ENCODE measurements around the gene POLR1C. TPM values are rescaled to one million over a fixed set of nuclear protein-coding genes. Genes with fewer than 3 reads are reported as not detected.
"Not testable (repeated sequence)": the region's sequence is repeated elsewhere in the genome, so short reads cannot be mapped to it uniquely, and the experiment has no call there.

Gene POLR1C
- total RNA-seq, 1 donor from 2014 or later = 14.7 TPM

DNA sequence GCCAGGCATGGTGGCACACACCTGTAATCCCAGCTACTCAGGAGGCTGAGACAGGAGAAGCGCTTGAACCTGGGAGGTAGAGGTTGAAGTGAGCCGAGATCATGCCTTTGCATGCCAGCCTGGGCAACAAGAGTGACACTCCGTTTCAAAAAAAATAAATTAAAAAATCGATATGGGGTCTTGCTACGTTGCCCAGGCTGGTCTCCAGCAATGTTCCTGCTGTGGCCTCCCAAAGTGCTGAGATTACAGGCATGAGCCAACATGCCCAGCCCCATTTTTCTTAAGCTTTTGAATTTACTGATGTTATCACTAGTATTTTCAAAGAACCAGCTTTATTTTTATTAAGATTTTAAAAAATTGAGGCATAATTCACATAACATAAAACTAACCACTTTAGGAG, 23.6 kb downstream of the POLR1C start:
- H3K4me3 ChIP-seq = no peak overlapping the region
- H3K4me1 ChIP-seq = no peaks in the 10 kb centered on the region
- no peaks in the 10 kb centered on the region for H3K9me3 ChIP-seq (replicated peaks)
- DNase-seq = no peak
- peaks cover 80% of the 10 kb centered on the region for H3K36me3 ChIP-seq
- H3K27ac ChIP-seq (replicated peaks) = no peak overlapping the region
- no peaks in the 10 kb centered on the region for H3K27me3 ChIP-seq (ENCODE audit: low read depth)
- intact Hi-C loops (cut with micrococcal nuclease) = no loop called here
- TF ChIP-seq, protein P1, sequence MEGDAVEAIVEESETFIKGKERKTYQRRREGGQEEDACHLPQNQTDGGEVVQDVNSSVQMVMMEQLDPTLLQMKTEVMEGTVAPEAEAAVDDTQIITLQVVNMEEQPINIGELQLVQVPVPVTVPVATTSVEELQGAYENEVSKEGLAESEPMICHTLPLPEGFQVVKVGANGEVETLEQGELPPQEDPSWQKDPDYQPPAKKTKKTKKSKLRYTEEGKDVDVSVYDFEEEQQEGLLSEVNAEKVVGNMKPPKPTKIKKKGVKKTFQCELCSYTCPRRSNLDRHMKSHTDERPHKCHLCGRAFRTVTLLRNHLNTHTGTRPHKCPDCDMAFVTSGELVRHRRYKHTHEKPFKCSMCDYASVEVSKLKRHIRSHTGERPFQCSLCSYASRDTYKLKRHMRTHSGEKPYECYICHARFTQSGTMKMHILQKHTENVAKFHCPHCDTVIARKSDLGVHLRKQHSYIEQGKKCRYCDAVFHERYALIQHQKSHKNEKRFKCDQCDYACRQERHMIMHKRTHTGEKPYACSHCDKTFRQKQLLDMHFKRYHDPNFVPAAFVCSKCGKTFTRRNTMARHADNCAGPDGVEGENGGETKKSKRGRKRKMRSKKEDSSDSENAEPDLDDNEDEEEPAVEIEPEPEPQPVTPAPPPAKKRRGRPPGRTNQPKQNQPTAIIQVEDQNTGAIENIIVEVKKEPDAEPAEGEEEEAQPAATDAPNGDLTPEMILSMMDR (IDR thresholded peaks at IDR 0.05; ENCODE audit: borderline replicate concordance) = no peak

GRCh38 chr6:43541774-43542471, 25.0 kb downstream of the POLR1C start:
- H3K36me3 ChIP-seq = peaks cover 82% of the 10 kb centered on the region
- H3K27ac ChIP-seq (replicated peaks) = no peak overlapping the region

DNA sequence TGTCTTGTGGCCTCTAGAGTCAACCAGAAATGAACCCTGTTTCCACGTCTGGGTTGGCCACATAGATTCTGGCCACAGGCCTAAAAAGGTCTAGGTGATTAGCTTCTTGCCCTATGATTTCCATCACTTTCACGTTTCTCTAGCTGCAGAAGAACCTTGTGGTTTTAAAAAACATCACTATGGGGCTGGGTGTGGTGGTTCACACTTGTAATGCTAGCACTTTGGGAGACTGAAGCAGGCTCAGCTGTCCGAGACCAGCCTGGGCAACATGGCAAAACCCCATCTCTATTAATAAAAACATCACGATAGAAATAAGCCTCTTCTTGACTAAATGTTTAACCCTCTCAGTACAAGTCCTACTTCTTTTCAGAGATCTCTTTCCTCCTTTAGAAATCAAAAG, 27.6 kb downstream of the POLR1C start:
- no peaks in the 10 kb centered on the region for H3K27me3 ChIP-seq (ENCODE audit: low read depth)
- H3K36me3 ChIP-seq = peaks cover 93% of the 10 kb centered on the region
- no peaks in the 10 kb centered on the region for H3K9me3 ChIP-seq (replicated peaks)
- H3K27ac ChIP-seq (replicated peaks) = no peak overlapping the region
- no peak overlapping the region for H3K4me3 ChIP-seq
- TF ChIP-seq, protein P1 (IDR thresholded peaks at IDR 0.05; ENCODE audit: borderline replicate concordance) = no peak
- intact Hi-C loops (cut with micrococcal nuclease) = no loop called here
- no peaks in the 10 kb centered on the region for H3K4me1 ChIP-seq
- no peak for DNase-seq

More at GRCh38 chr6:43541774-43542471, 25.0 kb downstream of the POLR1C start:
- Histone ChIP-seq H3K9me3 (replicated peaks) (no peaks in the 10 kb centered on the region), H3K27me3 (ENCODE audit: low read depth) (no peaks in the 10 kb centered on the region), H3K4me1 (no peaks in the 10 kb centered on the region), H3K4me3 (no peak overlapping the region)
- intact Hi-C loops (cut with micrococcal nuclease) = no loop called here
- DNase-seq = no peak
- TF ChIP-seq, protein P1 (IDR thresholded peaks at IDR 0.05; ENCODE audit: borderline replicate concordance) = no peak

DNA sequence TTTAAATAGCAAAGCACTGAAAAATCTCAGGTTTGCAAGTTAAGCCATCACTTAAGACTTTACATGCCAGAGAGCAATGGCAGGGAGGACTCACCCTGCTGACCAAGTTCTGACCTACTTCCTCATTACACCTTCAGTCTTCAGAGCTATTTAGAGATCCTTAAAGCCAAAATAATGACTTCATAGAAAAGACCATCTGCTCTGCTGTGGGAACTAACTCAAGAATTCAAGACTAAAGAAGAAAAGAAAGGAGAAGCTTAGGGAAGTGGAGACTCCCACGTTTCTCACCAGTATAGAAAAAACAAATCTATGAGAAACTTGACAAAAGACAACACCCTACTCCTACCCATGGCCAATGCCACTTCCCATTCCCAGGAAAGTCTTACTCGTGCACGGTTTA, 30.3 kb downstream of the POLR1C start:
- DNase-seq = no peak
- intact Hi-C loops (cut with micrococcal nuclease) = no loop called here
- Histone ChIP-seq H3K4me1 (no peaks in the 10 kb centered on the region), H3K4me3 (no peak overlapping the region), H3K27me3 (ENCODE audit: low read depth) (no peaks in the 10 kb centered on the region), H3K9me3 (replicated peaks) (no peaks in the 10 kb centered on the region), H3K36me3 (peaks cover 99% of the 10 kb centered on the region), H3K27ac (replicated peaks) (no peak overlapping the region)
- TF ChIP-seq, protein P1 (IDR thresholded peaks at IDR 0.05; ENCODE audit: borderline replicate concordance) = no peak

- H3K4me3 ChIP-seq; H3K27me3 ChIP-seq (ENCODE audit: low read depth); H3K9me3 ChIP-seq (replicated peaks); intact Hi-C loops (cut with micrococcal nuclease); DNase-seq; H3K27ac ChIP-seq (replicated peaks); H3K4me1 ChIP-seq: not testable (repeated sequence)
- H3K36me3 ChIP-seq = peaks cover 100% of the 10 kb centered on the region
Measured at GRCh38 chr6:43557620-43558019, 40.7 kb downstream of the POLR1C start.

- Histone ChIP-seq H3K9me3 (replicated peaks) (no peaks in the 10 kb centered on the region), H3K27ac (replicated peaks) (no peak overlapping the region), H3K27me3 (ENCODE audit: low read depth) (no peaks in the 10 kb centered on the region), H3K4me1 (no peaks in the 10 kb centered on the region), H3K36me3 (peaks cover 100% of the 10 kb centered on the region), H3K4me3 (no peak overlapping the region)
- TF ChIP-seq, protein P1 (IDR thresholded peaks at IDR 0.05; ENCODE audit: borderline replicate concordance) = no peak
- intact Hi-C loops (cut with micrococcal nuclease) = no loop called here
- no peak for DNase-seq
Measured at GRCh38 chr6:43559328-43559727, 42.4 kb downstream of the POLR1C start.

All from left ventricle myocardium inferior (tissue), 1 donor.